HG03060 (cell line): Measurements from ENCODE around the gene USP3.

Experiments
- ATAC-seq: cut with Tn5 transposase; IDR thresholded peaks from one replicate; pipeline ENCODE4 v1.9.1; 2021; ENCODE audit warnings: low read depth, moderate number of reproducible peaks; ENCODE audit not compliant: unreplicated experiment

USP3 gene

DNA sequence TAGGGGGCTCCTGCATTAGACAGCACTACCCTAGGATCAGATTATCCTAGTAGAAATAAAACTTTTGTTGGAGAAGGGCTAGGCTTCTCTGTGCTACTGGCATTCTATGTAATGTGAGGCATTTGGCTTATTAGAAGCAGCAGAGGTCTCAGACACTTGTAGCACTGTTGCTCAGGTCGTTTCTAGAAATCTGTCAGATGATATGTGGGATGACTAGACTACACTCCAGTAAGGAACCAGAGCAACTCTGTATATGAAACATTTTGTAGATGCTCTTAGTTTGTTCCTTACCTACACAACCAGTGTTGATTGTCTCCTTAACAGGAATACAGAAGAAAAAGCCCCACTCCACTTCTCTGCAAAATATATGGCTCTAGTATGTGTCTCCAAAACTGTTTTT, 70.9 kb downstream of the USP3 start:
- ATAC-seq = no peak

DNA sequence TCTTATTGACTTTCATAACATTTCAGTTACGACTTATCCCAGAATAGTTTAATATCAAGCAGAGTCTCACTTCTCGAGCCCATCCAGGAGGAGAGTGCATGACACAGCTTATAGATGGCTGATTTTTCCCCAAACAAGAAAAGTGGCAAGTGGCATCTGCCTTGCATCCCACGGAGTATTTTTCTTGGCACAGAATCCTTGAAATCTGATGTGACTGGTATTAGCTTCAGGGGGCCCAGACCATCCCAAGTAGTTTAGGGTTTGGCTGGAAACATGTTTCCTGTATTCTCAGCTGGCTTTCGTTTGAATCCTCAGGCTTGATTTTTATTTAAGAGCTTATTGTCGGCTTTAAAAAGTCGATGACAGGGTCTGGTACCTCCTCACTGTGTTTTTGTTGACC, 72.0 kb downstream of the USP3 start:
- no peak for ATAC-seq

DNA sequence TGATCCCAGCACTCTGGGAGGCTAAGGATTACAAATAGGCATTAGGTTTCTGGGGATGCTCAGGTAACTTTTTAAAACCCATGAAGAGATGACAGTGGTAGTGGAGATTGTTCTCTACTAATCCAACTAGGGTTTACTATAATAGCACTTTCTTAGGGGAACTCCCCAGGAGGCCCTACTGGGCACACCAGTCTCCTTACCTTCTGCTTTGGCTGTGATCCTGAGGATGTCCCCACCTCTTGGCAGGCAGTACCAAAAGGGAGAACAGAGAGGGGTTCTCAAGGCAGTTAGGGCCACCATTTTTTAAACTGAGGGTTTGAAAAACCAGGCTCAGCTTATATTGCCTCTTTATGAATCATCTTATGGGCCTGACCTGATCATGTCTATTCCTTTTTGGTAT, 77.8 kb downstream of the USP3 start:
- no peak for ATAC-seq

DNA sequence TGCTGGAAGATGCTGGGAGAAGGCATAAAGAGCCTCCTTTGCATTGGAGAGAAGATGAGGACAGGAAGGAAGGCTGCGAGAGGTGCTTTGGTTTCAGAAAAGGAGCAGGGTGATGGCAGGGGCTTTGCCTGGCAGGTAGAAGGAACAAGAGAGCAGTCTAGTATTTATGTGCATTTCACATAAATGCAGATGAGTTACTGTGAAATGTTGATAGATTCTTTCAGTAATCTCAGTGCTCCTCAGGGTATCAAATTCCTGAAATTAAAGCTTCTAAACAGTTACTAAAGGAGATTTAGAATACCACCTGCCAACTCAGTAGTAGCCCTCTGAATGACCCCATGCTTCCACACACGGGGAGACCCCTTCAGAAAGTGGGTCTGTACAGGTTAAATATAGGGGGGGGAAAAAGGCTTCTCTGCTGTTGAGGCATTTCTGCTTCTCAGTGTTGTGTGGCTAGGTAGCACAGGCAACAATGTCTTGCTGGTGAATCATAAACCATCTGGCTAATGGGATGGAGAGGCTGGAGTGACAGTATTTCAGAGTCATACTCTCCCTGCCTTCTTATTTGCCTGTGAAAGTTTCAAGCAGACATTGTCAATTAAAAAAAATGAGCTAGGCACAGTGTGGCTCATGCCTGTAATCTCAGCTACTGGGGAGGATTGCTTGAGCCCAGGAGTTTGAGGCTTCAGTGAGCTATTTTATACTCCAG, 78.5 kb downstream of the USP3 start:
- no peak for ATAC-seq

DNA sequence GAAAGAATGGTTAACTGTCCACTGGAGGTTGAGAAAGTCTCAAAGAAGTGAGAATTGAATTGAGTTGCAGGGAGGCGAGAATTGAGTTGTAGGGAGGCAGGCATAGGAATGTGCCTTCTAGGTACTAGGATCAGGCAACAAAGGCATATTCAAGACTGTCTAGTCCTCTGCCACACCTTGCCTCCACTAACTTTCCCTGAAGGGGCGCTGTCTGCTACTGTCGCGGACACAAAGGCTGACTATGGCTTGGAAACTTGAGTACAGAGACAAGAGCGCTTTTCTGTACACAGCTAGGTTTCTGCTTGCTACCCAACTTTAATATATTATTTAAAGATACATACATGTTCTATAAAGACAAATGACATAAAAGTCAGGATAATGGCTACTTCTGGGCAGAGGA, 82.4 kb downstream of the USP3 start:
- no peak for ATAC-seq

DNA sequence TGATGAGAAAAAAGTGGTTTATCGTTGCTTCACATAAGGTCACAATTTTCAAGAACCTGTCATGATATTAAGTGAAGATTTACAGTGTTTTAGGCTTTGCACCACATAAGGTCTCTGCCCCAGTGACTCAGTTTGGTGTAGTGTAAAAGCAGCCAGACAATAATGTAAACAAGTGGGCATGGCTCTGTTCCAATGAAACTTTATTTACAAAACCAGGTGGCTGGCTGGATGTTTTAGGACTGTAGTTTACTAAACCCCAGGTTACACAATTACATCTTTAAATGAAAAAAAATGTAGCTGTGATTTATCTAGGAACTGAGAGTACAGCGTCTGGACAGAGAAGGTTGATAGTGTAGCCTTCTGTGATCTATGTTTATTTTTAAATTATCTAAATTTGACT, 83.1 kb downstream of the USP3 start:
- no peak for ATAC-seq

DNA sequence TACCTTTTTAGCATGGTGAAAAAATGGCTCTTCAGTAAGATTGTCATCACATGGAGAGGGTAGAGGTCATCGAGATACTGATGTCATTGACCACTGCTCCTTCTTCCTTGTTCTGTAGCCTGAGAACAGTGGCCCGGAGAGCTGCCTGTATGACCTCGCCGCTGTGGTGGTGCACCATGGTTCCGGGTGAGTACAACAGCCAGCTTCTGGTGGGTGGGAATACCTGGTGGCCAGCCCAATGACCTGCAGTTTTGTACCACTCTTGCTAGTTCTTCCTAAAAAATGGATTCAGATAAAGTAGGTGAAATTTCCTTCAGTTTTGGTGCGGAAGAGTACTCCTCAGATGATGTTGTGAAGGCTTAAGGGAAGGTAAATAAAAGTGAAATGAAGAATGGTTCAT, 84.4 kb downstream of the USP3 start:
- ATAC-seq = no peak

DNA sequence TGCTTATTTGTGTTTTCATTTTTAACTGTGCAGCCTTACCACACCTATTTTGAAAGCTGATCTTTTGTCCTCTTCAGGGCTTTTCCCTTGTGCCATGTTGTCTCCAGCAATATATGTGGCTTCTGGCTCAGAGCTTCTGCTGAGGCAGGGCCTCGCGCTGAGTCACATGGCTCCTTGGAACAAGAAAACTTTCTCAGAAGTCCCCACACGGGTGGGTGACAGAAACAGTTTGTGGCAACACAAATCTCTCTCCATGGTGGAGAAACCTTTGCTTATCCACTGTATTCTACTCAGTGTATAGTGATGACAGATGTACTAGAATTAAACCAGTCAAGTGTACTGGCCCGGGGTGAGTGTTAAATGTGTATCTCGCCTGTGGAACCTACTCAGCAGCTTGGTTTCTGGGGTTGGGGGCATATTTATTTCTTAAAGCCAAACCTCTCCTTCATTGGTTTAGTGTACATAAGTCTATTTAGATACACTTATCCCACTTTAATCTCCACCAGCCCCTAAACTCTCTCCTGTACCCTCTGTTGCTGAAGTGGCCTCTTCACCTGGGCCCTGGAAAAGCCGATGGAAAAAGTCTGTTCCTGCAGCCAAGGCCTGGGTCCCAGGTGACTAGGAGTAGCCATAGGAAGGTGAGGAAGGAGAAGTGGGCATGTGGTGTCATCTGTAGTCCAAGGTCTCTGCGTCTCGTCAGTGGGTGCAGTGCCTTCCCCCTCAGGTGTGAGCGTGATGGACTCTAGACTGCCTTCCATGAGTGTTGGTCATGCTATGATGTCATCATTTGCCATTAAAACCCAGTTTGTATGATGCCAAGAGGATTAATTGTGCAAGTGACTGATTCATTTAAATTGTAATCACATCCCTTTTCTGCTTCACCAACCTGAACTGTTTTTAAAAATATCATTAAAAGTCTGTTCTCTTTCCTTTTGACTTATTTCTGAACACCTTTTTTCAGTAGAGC, 89.6 kb downstream of the USP3 start:
- ATAC-seq = no peak

DNA sequence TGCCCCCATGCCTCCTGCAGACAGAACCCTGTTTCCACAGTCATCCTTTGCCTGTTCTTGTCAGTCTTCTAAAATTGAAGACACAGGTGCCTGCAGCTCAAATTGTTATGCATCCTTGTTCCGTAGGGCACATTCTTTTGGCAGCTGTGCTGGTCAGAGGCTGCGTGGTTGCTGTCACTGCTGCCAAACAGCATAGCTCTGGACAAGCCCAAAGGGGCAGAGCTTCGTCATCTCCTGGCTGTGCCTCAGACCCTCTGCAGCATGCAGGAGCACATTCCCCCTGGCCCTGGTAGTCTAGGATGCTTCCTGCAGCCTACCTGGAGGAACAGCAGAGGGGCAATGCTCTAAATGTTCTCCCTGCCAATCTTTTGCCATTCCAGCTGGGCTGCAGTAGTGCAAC, 90.7 kb downstream of the USP3 start:
- ATAC-seq = no peak

DNA sequence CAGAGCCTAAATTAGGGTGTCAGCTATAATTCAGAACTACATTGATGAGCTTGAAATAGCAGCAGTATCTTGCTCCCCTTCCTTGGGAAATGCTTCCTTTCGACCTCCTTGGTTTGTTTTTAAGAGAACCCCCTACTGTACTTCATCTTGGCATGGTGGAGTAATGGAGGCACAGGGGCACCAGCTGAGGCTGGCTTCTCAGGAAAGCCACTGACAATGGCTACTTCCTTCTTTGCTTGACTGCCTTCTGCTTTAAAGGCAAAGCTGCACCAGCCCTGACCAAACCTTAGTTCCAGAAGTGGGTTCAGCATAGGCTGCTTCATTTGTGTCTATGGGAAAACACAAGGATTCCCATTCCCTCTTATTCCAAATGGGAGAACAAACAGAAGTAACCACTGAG, 91.3 kb downstream of the USP3 start:
- ATAC-seq = no peak

DNA sequence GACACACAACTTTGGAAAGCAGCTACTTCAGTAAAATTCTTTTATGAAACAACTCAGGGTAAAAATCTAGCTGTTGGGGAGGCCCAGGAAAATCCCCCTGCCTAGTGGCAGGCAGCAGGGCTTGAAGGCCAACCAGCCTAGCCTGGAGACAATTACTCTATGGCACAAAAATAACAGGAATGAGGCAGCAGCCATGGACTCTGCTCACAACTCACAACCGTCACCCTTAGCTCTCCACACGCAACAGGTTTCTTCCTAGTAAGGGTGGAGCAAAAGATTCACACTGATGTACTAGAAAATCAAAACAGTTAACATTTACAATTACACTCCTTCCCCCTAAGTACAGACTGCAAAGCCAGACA, 92.3 kb downstream of the USP3 start:
- no peak for ATAC-seq

DNA sequence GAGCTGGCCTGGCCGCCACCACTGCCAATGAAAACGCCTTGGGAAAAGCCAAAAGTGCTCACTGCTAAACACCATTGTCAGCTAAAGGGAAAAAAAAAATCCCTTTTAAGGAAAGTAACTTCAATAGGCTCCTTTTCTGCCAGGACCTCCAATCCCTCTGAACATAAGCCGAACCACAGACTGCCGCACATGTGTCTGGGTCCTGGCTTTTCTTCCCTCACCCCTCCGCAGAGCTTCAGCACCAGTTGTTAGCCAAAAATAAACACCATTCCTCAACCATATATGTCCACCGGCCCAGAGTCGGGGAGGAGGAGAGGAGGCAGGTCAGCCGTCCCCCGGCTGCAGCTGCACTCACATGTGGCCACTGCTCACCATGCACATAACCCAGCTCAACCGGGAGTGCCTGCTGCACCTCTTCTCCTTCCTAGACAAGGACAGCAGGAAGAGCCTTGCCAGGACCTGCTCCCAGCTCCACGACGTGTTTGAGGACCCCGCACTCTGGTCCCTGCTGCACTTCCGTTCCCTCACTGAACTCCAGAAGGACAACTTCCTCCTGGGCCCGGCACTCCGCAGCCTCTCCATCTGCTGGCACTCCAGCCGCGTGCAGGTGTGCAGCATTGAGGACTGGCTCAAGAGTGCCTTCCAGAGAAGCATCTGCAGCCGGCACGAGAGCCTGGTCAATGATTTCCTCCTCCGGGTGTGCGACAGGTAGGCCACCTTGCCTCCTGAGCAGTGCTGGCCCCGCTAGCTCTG, 92.8 kb downstream of the USP3 start, which contains the start of gene FBXL22:
Gene FBXL22 (plus strand): TSS at position 350 of the 753 bp plus-strand sequence. CDS start 6 bp downstream, at position 356.
- no peak for ATAC-seq

DNA sequence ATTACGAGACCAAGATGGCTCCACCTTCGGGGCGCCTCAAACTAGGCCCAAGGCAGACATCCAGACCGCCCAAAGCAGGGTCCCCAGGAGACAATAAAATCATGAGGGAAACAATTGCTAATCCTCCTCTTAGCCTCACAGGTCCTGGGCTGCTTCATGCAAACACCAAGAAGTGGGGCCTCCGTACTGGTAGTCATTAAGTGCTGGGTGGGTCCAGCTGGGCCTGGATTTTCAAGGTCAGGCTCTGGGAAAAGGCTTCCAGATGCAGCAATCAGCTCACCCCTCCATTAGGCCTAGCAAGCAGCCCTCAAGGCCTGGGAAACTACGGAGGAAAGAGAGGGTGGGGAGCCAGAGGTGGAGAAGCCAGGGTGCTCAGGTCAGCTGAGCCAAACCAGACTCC, 93.4 kb downstream of the USP3 start:
- ATAC-seq = no peak

DNA sequence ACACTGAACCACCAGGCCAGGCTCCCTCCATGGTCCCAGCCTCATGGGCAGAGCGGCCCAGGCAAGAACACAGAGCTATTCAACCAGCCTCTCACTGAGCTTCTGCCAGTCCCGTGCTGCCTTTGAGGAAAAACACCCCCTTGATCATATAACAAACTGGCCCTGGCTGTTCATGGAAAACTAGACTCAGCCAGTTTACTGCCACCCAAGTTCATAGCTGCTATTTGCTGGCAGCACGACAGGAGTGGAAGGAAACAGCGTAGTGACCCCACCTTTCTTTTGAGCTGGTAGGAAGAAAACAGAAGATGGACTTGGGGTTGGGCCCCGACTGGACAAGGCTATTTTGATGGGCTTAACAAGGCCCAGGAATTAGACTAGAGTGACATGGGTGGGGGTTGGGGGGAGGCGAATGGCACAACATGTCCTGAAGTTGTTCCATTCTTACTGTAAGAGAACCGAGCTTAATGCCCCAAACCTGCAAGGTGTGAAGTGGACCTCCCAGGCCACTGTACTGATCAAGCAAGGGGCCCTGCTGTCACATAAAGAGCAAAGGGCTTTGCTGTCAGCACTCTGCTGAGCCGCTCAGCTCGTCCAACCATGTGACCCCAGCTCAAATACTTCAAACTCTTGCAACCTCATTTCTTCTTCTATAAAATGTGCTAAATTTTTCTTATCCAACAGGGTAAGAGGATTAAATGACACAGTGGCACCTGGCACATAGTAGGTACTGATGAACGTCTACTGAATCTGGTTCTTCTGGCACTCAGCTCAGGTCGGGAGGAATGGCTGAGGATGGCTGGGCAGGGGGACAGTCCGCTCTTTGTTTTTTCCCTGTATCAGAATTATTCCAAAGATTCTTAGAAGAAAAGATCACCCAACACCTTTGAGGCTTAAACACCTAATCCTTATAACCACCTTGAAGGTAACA, 94.3 kb downstream of the USP3 start:
- ATAC-seq = no peak

DNA sequence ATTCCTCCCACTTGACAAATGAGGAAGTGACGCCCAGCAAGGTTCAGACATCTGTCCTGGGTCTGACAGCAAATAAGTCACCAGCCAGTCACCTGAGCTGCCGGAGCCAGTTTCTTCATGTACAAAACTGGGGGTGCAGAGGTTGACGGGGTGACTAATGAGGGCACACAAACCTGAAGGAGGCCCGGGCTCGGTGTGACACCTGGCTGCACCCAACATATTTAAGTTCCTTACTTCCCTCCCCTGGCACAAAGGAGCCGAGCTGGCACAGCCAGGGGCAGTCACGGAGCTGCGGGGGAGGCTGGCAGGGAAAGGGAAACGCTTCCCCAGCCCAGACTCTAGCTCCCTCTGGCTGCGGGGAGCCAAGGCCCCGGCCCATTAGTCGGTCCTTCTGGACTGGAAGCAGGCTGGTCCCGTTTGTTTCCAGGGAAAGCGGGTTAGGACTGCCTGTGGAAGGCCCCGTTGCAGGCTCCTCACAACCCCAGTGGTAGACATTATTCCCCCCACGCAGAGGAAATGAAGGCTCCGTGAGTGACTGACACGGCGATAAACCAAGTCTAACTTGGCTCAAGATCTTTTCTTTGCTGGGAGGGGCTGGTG, 95.1 kb downstream of the USP3 start:
- ATAC-seq = no peak

DNA sequence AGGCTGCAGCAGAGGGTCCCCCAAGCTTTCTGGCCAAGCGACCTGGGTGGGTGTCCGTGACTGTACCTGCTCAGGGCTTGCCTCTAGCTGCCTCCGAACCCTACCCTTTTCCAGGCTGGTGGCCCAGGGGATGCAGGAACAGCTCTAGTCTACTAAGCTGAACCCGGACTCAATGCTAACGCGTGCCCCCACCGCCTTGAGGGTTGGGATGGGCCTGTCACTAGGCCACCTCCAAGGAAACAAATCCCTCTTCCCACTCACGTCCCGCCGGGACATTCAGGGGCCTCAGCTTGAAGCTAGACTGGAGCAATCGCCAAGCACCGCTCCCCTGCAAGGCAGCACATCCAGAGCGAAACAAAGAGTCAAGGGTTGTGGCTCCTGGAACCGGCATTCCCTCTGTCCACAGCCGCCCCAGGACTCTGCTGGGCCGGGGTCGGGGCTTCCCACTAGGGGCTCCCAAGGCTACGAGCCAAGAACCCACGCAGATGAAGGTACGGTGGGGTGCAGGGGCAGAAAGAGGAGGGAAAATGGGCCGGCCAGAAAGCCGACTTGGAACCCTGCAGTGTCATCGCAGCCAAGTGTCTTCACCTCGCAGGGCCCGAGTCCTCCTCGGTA, 95.7 kb downstream of the USP3 start:
- ATAC-seq = no peak

DNA sequence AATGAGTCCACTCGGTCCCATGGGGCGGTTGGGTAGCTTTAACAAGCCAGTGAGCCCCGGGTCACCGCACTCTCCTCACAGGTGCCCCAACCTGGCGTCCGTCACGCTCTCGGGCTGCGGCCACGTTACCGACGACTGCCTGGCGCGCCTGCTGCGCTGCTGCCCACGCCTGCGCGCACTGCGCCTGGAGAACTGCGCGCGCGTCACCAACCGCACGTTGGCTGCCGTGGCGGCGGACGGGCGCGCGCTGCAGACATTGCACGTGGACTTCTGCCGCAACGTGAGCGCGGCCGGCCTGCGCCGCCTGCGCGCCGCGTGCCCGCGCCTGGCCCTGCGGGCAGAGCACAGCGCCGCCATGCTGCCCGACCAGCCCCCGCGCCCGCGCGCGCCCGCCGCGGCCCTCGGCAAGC, 96.2 kb downstream of the USP3 start:
- ATAC-seq = peak; percentile 53

DNA sequence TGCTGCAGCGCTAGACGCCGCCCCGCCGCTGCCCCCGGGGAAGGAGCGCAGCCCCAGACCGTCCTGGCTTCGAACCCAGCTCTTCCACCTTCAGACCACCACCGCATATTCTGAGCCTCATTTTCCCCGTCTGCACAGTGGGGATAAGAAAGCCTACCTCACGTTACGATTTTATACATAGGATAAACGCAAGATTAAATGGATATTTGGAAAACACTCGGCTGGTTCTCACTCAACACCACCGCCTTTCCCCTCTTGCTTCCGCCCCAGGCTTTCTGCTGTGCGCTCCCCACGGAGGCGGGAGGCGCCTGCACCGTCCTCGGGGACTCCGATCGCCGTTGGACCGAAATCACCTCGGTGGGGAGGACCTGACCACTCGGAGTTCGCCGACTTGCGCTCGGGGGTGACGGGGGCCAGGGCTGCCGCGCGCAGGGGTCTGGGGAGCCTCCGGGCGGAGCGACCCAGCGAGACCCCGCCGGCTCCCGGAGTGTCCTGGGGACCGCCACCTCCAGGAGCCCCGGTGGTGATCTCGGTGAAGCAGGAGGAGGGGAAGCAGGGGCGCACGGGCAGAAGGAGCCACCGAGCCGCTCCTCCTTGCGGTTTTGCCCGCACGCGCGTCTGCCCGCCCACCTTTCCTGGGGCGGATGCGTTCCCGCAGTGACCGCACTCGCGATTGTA, 96.8 kb downstream of the USP3 start:
- ATAC-seq = peak; percentile 1
